ENCODE measurements around the gene UBXN4.

Gene UBXN4

GRCh38 chr2:135815269-135815668 is 73.6 kb downstream of the UBXN4 start:
- DNase-seq, result no peak

GRCh38 chr2:135817466-135817865 is 75.8 kb downstream of the UBXN4 start:
- no peak for DNase-seq

GRCh38 chr2:135817951-135818350 is 76.3 kb downstream of the UBXN4 start:
- DNase-seq, result no peak

GRCh38 chr2:135818937-135819610 is 77.4 kb downstream of the UBXN4 start:
- no peak for DNase-seq

GRCh38 chr2:135820003-135820618 is 78.5 kb downstream of the UBXN4 start:
- peak; percentile 4 for DNase-seq

GRCh38 chr2:135821190-135821589 is 79.5 kb downstream of the UBXN4 start:
- no peak for DNase-seq

- DNase-seq, result no peak
These were observed 81.2 kb downstream of the UBXN4 start for GRCh38 chr2:135822855-135823254.

GRCh38 chr2:135825131-135825530 is 83.5 kb downstream of the UBXN4 start:
- no peak for DNase-seq

- DNase-seq, result no peak
These were observed 84.0 kb downstream of the UBXN4 start for GRCh38 chr2:135825550-135826176.

GRCh38 chr2:135826544-135826943 is 84.9 kb downstream of the UBXN4 start:
- DNase-seq, result no peak

- DNase-seq, result peak; percentile 39
These were observed 87.9 kb downstream of the UBXN4 start for GRCh38 chr2:135829378-135830135.

- DNase-seq, result no peak
These were observed 89.6 kb downstream of the UBXN4 start for GRCh38 chr2:135831180-135831812.

GRCh38 chr2:135832891-135833290 is 91.2 kb downstream of the UBXN4 start:
- DNase-seq, result no peak
